OCI-LY1 (cell line): ENCODE results near the gene DDC.

Source experiments
- EZH2 ChIP-seq: fragments of 200-600 bp; sonication (generic), shearing (Covaris generic); IDR thresholded peaks from 2 replicates; pipeline ENCODE4 v1.8.0; 2017; ENCODE audit warnings: borderline replicate concordance, mixed run types, mild to moderate bottlenecking, antibody characterized with exemption, low read length, moderate library complexity, mixed read lengths
- TF ChIP-seq, protein P1 (sequence below): fragments of 200-600 bp; sonication (generic), shearing (Covaris generic); IDR thresholded peaks from 2 replicates; pipeline ENCODE4 v1.5.1; 2017; ENCODE audit warnings: mild to moderate bottlenecking, antibody characterized with exemption, low read length, moderate library complexity, mixed read lengths

DNA sequence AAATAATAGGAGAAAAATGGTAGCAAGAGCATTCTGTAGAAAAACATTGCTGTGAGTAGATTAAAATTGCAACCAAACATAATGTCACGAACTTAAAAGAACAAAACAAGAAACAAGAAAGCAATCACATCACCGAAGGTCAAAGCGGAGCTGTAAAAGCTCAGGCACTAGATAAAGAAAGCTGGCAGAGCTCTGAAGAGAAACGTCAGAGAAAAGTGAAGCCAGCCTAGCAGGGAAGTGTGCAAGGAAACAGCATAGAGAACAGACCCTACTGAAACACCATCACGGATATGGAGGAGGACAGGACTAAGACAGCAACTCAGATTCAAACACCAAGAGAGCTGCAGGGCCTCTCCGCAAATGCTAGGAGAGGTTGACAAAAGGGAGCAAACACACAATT lies 22.5 kb upstream of the DDC start:
- TF ChIP-seq, protein P1, sequence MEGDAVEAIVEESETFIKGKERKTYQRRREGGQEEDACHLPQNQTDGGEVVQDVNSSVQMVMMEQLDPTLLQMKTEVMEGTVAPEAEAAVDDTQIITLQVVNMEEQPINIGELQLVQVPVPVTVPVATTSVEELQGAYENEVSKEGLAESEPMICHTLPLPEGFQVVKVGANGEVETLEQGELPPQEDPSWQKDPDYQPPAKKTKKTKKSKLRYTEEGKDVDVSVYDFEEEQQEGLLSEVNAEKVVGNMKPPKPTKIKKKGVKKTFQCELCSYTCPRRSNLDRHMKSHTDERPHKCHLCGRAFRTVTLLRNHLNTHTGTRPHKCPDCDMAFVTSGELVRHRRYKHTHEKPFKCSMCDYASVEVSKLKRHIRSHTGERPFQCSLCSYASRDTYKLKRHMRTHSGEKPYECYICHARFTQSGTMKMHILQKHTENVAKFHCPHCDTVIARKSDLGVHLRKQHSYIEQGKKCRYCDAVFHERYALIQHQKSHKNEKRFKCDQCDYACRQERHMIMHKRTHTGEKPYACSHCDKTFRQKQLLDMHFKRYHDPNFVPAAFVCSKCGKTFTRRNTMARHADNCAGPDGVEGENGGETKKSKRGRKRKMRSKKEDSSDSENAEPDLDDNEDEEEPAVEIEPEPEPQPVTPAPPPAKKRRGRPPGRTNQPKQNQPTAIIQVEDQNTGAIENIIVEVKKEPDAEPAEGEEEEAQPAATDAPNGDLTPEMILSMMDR: no peak
- TF ChIP-seq EZH2: no peak
